MCF 10A (cell line): ENCODE data around the gene DARS1. TPM values are rescaled to one million over a fixed set of nuclear protein-coding genes. Genes with fewer than 3 reads are reported as not detected.

Experiments
- BruUV-seq: library from RNA; stranded (reverse); fragments of 400-500 nt; replicated peaks from 2 replicates; lab custom pipeline; 2021; lab: Mats Ljungman, UMichigan
- CTCF ChIA-PET: fragments of 300-600 bp; sonication (Branson Sonifier 250); formaldehyde crosslinking; extraction: SDS; loops from one replicate; lab custom pipeline; 2021; ENCODE audit warnings: antibody characterized with exemption, inconsistent platforms; lab: Yijun Ruan, JAX
- POLR2A ChIA-PET: fragments of 300-600, 350-650 bp; sonication (Branson Sonifier 250); formaldehyde crosslinking; extraction: SDS; loops from one replicate; lab custom pipeline; 2020; ENCODE audit warnings: antibody characterized with exemption, inconsistent platforms; lab: Yijun Ruan, JAX
- DNase-seq: peaks from one replicate; pipeline ENCODE4 v3.0.0-alpha.2; 2018; ENCODE audit not compliant: unreplicated experiment
- H3K27ac Mint-ChIP-seq: one replicate; pipeline ENCODE4 v1.8.0; 2022; ENCODE audit warnings: mild to moderate bottlenecking, low read depth, mixed read lengths; ENCODE audit not compliant: unreplicated experiment
- H3K27me3 Mint-ChIP-seq: one replicate; pipeline ENCODE4 v1.8.0; 2022; ENCODE audit warnings: mixed read lengths; ENCODE audit not compliant: insufficient read depth, unreplicated experiment
- H3K36me3 Mint-ChIP-seq: one replicate; pipeline ENCODE4 v1.8.0; 2022; ENCODE audit warnings: mild to moderate bottlenecking, moderate library complexity, mixed read lengths; ENCODE audit not compliant: insufficient read depth, unreplicated experiment
- H3K4me1 Mint-ChIP-seq: one replicate; pipeline ENCODE4 v1.8.0; 2022; ENCODE audit warnings: mixed read lengths; ENCODE audit not compliant: insufficient read depth, unreplicated experiment
- H3K4me3 Mint-ChIP-seq: one replicate; pipeline ENCODE4 v1.8.0; 2022; ENCODE audit warnings: mild to moderate bottlenecking, moderate library complexity, mixed read lengths; ENCODE audit not compliant: unreplicated experiment
- H3K9me3 Mint-ChIP-seq: one replicate; pipeline ENCODE4 v1.8.0; 2022; ENCODE audit warnings: mixed read lengths; ENCODE audit not compliant: unreplicated experiment
- intact Hi-C: fragments of 100-400 bp; cut with micrococcal nuclease; formaldehyde crosslinking; loops from 2 replicates; pipeline ENCODE4 v1.14.1; 2022
- total RNA-seq: library from RNA; stranded (reverse); gene quantifications from 2 replicates; pipeline ENCODE4 v1.2.3, GENCODE V29; 2022
- TF ChIP-seq, protein P1 (sequence below): fragments of 200-600 bp; IDR thresholded peaks from one replicate; pipeline ENCODE4 v1.8.0; 2022; ENCODE audit warnings: antibody characterized with exemption, mild to moderate bottlenecking; ENCODE audit not compliant: unreplicated experiment

Gene DARS1
- total RNA-seq, 1 experiment from 2014 or later, result 66.5 TPM

DNA sequence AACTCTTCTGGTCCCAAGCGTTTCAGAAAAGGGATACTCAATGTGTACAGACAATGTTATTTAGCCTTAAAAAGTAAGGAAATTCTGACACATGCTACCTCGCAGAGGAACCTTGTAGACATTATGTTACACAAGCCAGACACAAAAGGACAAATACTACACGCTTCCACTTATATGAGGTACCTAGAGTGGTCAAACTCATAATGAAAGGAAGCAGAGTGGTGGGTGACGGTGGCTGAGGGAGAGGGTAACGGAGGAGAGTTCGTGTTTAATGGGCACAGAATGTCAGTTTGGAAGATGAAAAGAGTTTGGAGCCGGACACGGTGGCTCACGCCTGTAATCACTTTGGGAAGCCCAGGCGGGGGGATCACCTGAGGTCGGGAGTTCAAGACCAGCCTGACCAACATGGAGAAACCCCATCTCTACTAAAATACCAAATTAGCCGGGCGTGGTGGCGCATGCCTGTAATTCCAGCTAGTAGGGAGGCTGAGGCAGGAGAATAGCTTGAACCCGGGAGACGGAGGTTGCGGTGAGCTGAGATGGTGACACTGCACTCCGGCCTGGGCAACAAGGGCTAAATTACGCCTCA is 110.6 kb downstream of the DARS1 start:
- ChIA-PET POLR2A (interaction anchor here (0.7 to 1.8 kb wide), 6 partner anchors 13 to 132 kb away, joined by 3 to 8 read pairs (median 3); no protein-coding TSS in a partner anchor), CTCF (interaction anchor here (0.8 to 1.4 kb wide), 5 partner anchors 8 to 503 kb away, joined by 3 to 5 read pairs (median 4); no protein-coding TSS in a partner anchor)
- peaks cover 24% of the 10 kb centered on the region for H3K4me1 Mint-ChIP-seq
- H3K36me3 Mint-ChIP-seq, result peaks cover 11% of the 10 kb centered on the region
- TF ChIP-seq, protein P1, sequence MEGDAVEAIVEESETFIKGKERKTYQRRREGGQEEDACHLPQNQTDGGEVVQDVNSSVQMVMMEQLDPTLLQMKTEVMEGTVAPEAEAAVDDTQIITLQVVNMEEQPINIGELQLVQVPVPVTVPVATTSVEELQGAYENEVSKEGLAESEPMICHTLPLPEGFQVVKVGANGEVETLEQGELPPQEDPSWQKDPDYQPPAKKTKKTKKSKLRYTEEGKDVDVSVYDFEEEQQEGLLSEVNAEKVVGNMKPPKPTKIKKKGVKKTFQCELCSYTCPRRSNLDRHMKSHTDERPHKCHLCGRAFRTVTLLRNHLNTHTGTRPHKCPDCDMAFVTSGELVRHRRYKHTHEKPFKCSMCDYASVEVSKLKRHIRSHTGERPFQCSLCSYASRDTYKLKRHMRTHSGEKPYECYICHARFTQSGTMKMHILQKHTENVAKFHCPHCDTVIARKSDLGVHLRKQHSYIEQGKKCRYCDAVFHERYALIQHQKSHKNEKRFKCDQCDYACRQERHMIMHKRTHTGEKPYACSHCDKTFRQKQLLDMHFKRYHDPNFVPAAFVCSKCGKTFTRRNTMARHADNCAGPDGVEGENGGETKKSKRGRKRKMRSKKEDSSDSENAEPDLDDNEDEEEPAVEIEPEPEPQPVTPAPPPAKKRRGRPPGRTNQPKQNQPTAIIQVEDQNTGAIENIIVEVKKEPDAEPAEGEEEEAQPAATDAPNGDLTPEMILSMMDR, result no peak
- H3K27ac Mint-ChIP-seq, result peak overlapping the region; percentile 81
- intact Hi-C loops, result no loop called here
- H3K27me3 Mint-ChIP-seq, result no peaks in the 10 kb centered on the region
- H3K9me3 Mint-ChIP-seq, result no peaks in the 10 kb centered on the region
- peak overlapping the region; percentile 87 for H3K4me3 Mint-ChIP-seq
- no peak for DNase-seq
- BruUV-seq, result no TSS peak

DNA sequence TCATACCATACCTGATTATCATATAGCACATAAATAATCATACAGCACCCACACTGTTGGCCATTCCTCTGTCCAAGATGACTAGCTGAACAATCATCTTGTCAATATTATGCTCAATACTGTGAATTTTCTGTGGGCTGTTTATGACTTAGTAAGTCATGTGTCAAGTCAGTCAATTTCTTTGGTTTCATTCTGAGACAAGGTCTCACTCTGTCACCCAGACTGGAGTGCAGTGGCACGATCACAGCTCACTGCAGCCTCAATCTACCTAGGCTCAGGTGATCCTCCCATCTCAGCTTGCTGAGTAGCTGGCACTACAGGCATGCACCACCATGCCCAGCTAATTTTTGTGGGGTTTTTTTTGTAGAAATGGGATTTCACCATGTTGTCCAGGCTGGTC is 114.9 kb downstream of the DARS1 start:
- Mint-ChIP-seq H3K27me3 (no peaks in the 10 kb centered on the region), H3K36me3 (peaks cover 45% of the 10 kb centered on the region), H3K27ac (no peak overlapping the region), H3K4me3 (no peak overlapping the region), H3K4me1 (peaks cover 19% of the 10 kb centered on the region), H3K9me3 (no peaks in the 10 kb centered on the region)
- no TSS peak for BruUV-seq
- no peak for DNase-seq
- intact Hi-C loops, result no loop called here
- POLR2A ChIA-PET, result interaction anchor here (0.7 to 1.1 kb wide), 2 partner anchors 22 to 128 kb away, joined by 3 to 4 read pairs; no protein-coding TSS in a partner anchor
- TF ChIP-seq, protein P1, result no peak
- CTCF ChIA-PET, result interaction anchor here (0.8 kb wide), 2 partner anchors 866 to 1968 kb away, joined by 3 read pairs; no protein-coding TSS in a partner anchor

DNA sequence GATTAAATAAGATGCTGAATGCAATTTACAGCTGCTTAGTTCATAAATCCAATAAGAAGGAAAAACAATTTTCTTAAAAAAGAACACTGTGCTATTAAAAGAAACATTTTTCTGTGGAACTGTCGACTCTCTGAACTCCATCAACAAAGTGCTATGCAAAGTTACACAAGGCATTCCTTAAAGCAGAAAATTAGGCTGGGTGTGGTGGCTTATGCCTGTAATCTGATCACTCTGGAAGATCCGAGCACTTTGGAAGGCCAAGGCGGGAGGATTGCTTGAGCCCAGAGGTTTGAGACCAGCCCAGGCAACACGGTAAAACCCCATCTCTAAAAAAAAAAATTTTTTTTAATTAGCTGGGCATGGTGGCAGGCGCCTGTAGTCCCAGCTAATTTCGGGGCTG is 122.2 kb downstream of the DARS1 start:
- TF ChIP-seq, protein P1, result no peak
- Mint-ChIP-seq H3K9me3 (no peaks in the 10 kb centered on the region), H3K27ac (no peak overlapping the region), H3K4me3 (no peak overlapping the region), H3K27me3 (no peaks in the 10 kb centered on the region), H3K4me1 (no peaks in the 10 kb centered on the region), H3K36me3 (peaks cover 40% of the 10 kb centered on the region)
- ChIA-PET CTCF (interaction anchor here (1.0 kb wide), 1 partner anchor 65 kb away, joined by 4 read pairs; no protein-coding TSS in a partner anchor), POLR2A (no interaction called here)
- BruUV-seq, result no TSS peak
- intact Hi-C loops, result no loop called here
- no peak for DNase-seq

DNA sequence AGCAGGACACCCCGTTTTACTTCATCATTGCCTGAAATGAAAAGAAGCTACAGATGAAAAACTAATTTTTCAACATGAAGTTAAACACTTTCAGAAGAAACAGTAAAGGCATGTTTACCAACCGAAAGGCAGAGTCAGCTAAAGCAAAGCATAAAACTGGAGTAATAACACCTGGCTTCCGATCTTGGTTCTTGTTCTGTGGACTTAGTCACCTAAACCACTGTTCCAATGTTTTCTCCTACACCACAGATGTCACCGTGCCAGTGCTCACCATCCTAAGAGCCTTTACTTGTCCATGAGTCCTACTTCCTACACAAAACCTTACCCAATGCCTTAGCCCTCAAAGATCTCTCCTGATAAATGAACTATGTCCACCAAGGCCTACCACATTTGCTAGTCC is 122.7 kb downstream of the DARS1 start:
- H3K9me3 Mint-ChIP-seq, result no peaks in the 10 kb centered on the region
- no peaks in the 10 kb centered on the region for H3K4me1 Mint-ChIP-seq
- intact Hi-C loops, result no loop called here
- no peak overlapping the region for H3K4me3 Mint-ChIP-seq
- peaks cover 40% of the 10 kb centered on the region for H3K36me3 Mint-ChIP-seq
- DNase-seq, result no peak
- H3K27me3 Mint-ChIP-seq, result no peaks in the 10 kb centered on the region
- no peak overlapping the region for H3K27ac Mint-ChIP-seq
- TF ChIP-seq, protein P1, result no peak
- ChIA-PET POLR2A (no interaction called here), CTCF (interaction anchor here (0.6 kb wide), 1 partner anchor 522 kb away, joined by 3 read pairs; no protein-coding TSS in a partner anchor)
- no TSS peak for BruUV-seq

Other genes with a start within 250 kb of the DARS1 start
- gene UBXN4, start 243.8 kb downstream of the DARS1 start, total RNA-seq, result 79.0 and 101 TPM in 2 replicates
- not detected in 2 replicates for gene LCT, start 148.4 kb downstream of the DARS1 start, total RNA-seq
- 10.1 and 13.5 TPM in 2 replicates for gene MCM6, start 109.2 kb downstream of the DARS1 start, total RNA-seq
- 0.54 and 1.1 TPM in 2 replicates for gene CXCR4, start 132.5 kb upstream of the DARS1 start, total RNA-seq